Measurements from ENCODE around the gene SENP5. TPM values are rescaled to one million over a fixed set of nuclear protein-coding genes. Genes with fewer than 3 reads are reported as not detected.

The SENP5 gene, protein sequence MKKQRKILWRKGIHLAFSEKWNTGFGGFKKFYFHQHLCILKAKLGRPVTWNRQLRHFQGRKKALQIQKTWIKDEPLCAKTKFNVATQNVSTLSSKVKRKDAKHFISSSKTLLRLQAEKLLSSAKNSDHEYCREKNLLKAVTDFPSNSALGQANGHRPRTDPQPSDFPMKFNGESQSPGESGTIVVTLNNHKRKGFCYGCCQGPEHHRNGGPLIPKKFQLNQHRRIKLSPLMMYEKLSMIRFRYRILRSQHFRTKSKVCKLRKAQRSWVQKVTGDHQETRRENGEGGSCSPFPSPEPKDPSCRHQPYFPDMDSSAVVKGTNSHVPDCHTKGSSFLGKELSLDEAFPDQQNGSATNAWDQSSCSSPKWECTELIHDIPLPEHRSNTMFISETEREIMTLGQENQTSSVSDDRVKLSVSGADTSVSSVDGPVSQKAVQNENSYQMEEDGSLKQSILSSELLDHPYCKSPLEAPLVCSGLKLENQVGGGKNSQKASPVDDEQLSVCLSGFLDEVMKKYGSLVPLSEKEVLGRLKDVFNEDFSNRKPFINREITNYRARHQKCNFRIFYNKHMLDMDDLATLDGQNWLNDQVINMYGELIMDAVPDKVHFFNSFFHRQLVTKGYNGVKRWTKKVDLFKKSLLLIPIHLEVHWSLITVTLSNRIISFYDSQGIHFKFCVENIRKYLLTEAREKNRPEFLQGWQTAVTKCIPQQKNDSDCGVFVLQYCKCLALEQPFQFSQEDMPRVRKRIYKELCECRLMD
- total RNA-seq, result 46.6 and 70.4 TPM in 2 replicates

DNA sequence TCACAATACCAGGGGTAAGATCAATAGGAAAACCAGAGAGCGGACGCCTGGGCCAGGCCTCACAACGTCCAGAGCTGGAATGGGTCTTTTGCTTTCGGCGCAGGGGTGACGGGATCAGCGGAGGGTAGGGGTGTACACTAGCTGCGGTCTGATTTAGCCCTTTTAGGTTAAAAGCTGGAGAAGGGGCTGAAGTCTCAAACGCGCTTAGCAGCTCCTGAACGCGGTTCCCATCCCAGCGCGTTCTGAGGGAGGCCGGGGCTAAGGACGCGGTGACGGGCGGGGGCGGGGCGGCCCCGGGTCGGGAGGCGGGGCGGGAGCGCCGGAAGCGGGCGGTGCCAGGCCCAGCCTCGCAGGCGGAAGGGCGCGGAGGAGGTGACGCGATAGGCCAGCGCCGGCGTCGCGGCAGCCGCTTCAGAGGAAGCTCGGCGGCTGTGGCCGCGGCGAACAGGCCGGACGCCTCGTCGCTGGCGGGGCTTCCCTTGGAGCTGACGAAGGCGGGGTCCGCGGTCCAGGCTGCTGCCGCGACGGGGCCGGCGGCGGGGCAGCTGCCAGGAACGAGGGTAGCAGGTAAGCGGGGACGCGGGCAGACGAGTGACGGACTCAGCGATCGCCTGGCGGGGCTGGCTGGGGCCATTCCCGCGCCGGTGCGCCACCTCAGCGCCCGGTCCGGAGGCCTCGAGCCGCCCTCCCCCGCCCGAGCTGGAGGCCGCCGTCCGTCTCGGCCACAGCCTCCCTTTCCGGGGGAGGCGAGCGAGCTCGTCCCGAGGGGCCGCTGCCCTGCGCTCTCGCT lies at the start of gene SENP5:
Gene SENP5, plus strand, starts transcription at position 414 of the 790 bp plus-strand sequence. CDS start 17,262 bp downstream, outside the sequence.

DNA sequence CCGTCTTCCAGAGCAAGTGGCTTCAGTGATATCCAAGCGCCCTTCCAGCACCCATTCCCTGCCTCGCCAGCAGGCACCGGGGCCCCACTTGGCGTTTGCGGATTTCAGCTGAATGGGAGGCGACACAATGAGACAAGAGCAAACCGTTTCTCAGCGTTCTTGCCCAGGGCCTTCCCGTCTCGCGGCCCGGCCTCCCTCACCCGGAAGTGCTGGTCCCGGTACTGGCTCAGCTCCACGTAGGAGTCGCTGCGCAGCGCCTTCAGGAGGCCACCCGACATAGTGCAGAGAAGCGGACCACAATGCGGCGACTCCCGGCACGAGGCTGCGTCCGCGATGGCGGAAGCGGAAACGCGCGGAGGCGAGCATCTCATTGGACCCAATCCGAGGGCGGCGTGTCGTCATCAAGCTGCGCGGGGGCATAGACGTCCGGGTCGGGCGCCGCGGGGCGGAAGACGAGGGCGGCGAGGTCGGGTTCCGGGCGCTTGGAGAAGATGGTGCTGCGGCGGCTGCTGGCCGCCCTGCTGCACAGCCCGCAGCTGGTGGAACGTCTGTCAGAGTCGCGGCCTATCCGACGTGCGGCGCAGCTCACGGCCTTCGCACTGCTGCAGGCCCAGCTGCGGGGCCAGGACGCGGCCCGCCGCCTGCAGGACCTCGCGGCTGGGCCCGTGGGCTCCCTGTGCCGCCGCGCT lies 74.7 kb downstream of the SENP5 start, which contains the start of gene NCBP2:
Gene NCBP2, minus strand, starts transcription at position 303 of the 689 bp plus-strand sequence. Its CDS starts 25 bp downstream, at position 278.

DNA sequence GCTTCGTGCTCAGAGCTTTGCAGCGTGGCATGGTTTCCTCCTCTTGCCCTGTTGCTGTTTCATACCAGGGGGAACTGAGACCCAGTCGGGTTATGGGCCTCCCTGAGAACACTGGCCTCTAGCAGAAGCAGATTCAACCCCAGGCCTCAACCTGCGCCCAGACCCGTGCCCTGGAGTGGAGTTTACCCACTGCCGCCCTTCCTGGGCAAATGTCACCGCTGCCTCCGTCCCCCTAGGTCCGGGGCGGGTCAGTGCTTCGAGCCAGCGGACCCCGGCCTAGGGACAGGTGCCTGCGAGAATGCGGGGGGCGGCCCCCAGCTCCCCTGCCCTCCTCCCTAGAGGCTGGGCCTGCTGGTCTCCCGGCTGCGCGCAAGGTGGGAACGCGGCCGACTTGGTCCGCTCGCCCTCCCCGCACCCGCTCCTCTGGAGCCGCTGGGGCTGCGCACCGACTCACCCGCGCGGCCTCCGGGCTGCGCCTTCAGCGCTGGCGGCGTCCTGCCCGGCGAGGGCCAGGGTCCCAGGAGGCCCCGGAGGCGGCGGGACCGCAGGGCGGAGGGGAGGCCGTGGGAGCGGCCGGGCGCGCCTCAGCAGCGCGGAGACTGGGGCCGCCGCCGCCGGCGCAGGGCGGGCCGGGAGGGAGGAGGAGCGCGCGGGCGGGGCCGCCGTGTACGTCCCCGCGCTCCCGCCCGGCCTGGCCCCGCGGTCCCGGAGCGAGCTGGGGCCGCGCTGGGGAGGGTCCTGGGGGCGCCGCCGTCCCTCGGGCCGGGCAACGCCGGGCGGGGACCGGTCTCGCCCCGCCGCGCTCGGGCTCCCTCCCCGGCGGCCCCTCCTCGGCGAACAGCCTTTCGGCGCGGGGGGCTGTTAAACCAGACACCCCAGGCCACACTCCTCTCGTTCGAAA lies 100.8 kb downstream of the SENP5 start, which contains the start of gene PIGZ:
Gene PIGZ, minus strand, starts transcription at position 601 of the 901 bp plus-strand sequence. CDS start 16,802 bp downstream, outside the sequence.

Other genes with a start within 250 kb of the SENP5 start
- 1.3 and 2.0 TPM in 2 replicates for gene NRROS, start 228.2 kb upstream of the SENP5 start, total RNA-seq
- 1.6 and 2.2 TPM in 2 replicates for gene CEP19, start 155.7 kb upstream of the SENP5 start, total RNA-seq
- gene PIGX, start 155.5 kb upstream of the SENP5 start, total RNA-seq, result 15.5 and 20.0 TPM in 2 replicates
- 46.8 and 52.0 TPM in 2 replicates for gene PAK2, start 128.1 kb upstream of the SENP5 start, total RNA-seq
- 43.5 and 49.0 TPM in 2 replicates for gene NCBP2, start 74.6 kb downstream of the SENP5 start, total RNA-seq
- 1.0 and 2.0 TPM in 2 replicates for gene PIGZ, start 100.9 kb downstream of the SENP5 start, total RNA-seq
- gene MELTF, start 161.9 kb downstream of the SENP5 start, total RNA-seq, result 1.7 and 7.9 TPM in 2 replicates